K562 (cell line): Measurements from ENCODE around the gene DEPDC1. TPM values are rescaled to one million over a fixed set of nuclear protein-coding genes. Genes with fewer than 3 reads are reported as not detected.

Experiments
- ASH1L ChIP-seq: fragments of 450-650 bp; IDR thresholded peaks from 2 replicates; pipeline ENCODE4 v1.6.1; 2018; ENCODE audit warnings: borderline replicate concordance, mild to moderate bottlenecking, low read depth; ENCODE audit not compliant: partially characterized antibody
- BRF1 ChIP-seq: IDR thresholded peaks from 3 replicates; pipeline ENCODE4 v1.6.1; 2011; ENCODE audit warnings: borderline replicate concordance, mild to moderate bottlenecking; ENCODE audit not compliant: insufficient read length; ENCODE audit errors: extremely low read depth
- CBX5 ChIP-seq: IDR thresholded peaks from 2 replicates; pipeline ENCODE4 v1.6.1; 2014; ENCODE audit warnings: low read depth, borderline replicate concordance
- CHD7 ChIP-seq: fragments of 200-600 bp; sonication (generic); IDR thresholded peaks from one replicate; pipeline ENCODE4 v1.6.1; 2012; ENCODE audit warnings: mild to moderate bottlenecking, low read depth, low read length, inconsistent platforms
- GABPA ChIP-seq: fragments of 200-800 bp; sonication (Bioruptor generic); conservative IDR thresholded peaks from 2 replicates; pipeline ENCODE4 v1.6.1; 2016; ENCODE audit warnings: low read depth, missing genetic modification characterization, missing compliant biosample characterization
- GTF2A2 ChIP-seq: IDR thresholded peaks from 2 replicates; pipeline ENCODE4 v1.6.1; 2016; ENCODE audit warnings: mild to moderate bottlenecking, missing genetic modification characterization, missing compliant biosample characterization
- HNRNPK ChIP-seq: fragments of 200-400 bp; formaldehyde crosslinking; IDR thresholded peaks from one replicate; pipeline ENCODE4 v1.6.1; 2018; ENCODE audit warnings: mild to moderate bottlenecking, low read depth, low read length; ENCODE audit not compliant: poor library complexity, severe bottlenecking
- IFI16 ChIP-seq: fragments of 250-450 bp; sonication (Bioruptor Pico); IDR thresholded peaks from 2 replicates; pipeline ENCODE4 v2.1.2; 2022; ENCODE audit warnings: mild to moderate bottlenecking, inconsistent platforms
- MCM5 ChIP-seq: fragments of 450-650 bp; IDR thresholded peaks from 2 replicates; pipeline ENCODE4 v1.6.1; 2016; ENCODE audit warnings: low read depth
- NR3C1 ChIP-seq: sonication (generic); formaldehyde crosslinking; IDR thresholded peaks from 2 replicates; pipeline ENCODE4 v1.8.1; 2022; ENCODE audit warnings: missing genetic modification reagents
- PRMT5 ChIP-seq: sonication (generic); formaldehyde crosslinking; IDR thresholded peaks from 2 replicates; pipeline ENCODE4 v1.5.0; 2020; ENCODE audit warnings: missing genetic modification reagents
- STAT5A ChIP-seq: IDR thresholded peaks from 2 replicates; pipeline ENCODE4 v1.6.1; 2012; ENCODE audit warnings: low read length, inconsistent platforms, borderline replicate concordance
- ZNF174 ChIP-seq: fragments of 250-450 bp; sonication (Bioruptor Pico); IDR thresholded peaks from 2 replicates; pipeline ENCODE4 v1.4.0; 2020; ENCODE audit warnings: mild to moderate bottlenecking
- ZNF24 ChIP-seq: fragments of 450-650 bp; IDR thresholded peaks from 2 replicates; pipeline ENCODE4 v1.6.1; 2016
- polyA plus RNA-seq, 8 experiments: library from polyadenylated mRNA; depleted of rRNA in 4 of 8; stranded (reverse) in 5 of 8; unstranded in 3 of 8; fragments of >200 nt; fragmentation: Nextera tagmentation in 2 of 8; fragmentation: Illumina TruSeq in 1 of 8; extraction: Ambion mirVana in 2 of 8; extraction: Trizol in 1 of 8; gene quantifications; 2 replicates each; pipeline versions ENCODE4 v1.2.1 to v1.2.3, GENCODE V29; 2011 to 2014; ENCODE audit warnings: inconsistent platforms in 1 of 8, missing spikeins in 1 of 8
- total RNA-seq, 7 experiments: library from RNA; depleted of rRNA in 6 of 7; stranded (reverse); fragments of >200 nt in 6 of 7; fragmentation: Illumina TruSeq in 2 of 7; extraction: Trizol in 2 of 7; gene quantifications; 2 replicates each; pipeline versions ENCODE4 v1.2.1 to v1.2.3, GENCODE V29; 2011 to 2021; ENCODE audit warnings: low replicate concordance in 1 of 7

DEPDC1 gene
- total and polyA plus RNA-seq, 9 of the 15 experiments (the other 6 are each of a cell fraction or from before 2014, with no cell fraction given) = 9.9 to 28.3 (median 17.8) TPM

GRCh38 chr1:68496680-68497357 lies at the start of gene DEPDC1 (continued):
- TF ChIP-seq GTF2A2 (tag) (no peak), ASH1L (no peak), STAT5A (no peak), NR3C1 (CRISPR knock-in tag) (no peak; the same call in 1 of the 2 replicates), CBX5 (0 out of 2 replicates have a peak, but pooled peaks have one; percentile 19), GABPA (no peak), IFI16 (CRISPR knock-in tag) (no peak), BRF1 (no peak), PRMT5 (CRISPR knock-in tag) (no peak), ZNF24 (no peak), HNRNPK (no peak), MCM5 (no peak), CHD7 (no peak), ZNF174 (CRISPR knock-in tag) (no peak)
